Activated T-cell treated with anti-CD3 and anti-CD28 coated beads, Interleukin-2, amount 50 U/mL, for 72 hours (primary cell): ENCODE measurements around the gene RPS6KA5. TPM values are rescaled to one million over a fixed set of nuclear protein-coding genes. Genes with fewer than 3 reads are reported as not detected.
A peak's percentile ranks its signal among the peaks of the same experiment; 100 is the strongest.

Source experiments
- ATAC-seq, 2 donors: fragments of 150-1000 bp; cut with Tn5 transposase; replicated peaks in 1 of 2; 2 replicates each; pipeline ENCODE4 v1.10.0; 2021; ENCODE audit warnings: moderate library complexity in 2 of 2, mild to moderate bottlenecking in 1 of 2
- DNase-seq, 2 donors: peaks; one replicate each; pipeline ENCODE4 v3.0.0; 2021 to 2022; ENCODE audit warnings: mixed read lengths in 1 of 2
- H3K27ac Mint-ChIP-seq: one replicate; pipeline ENCODE4 v1.8.0; 2022; ENCODE audit warnings: mild to moderate bottlenecking, moderate library complexity, mixed read lengths
- H3K27me3 Mint-ChIP-seq: one replicate; pipeline ENCODE4 v1.8.0; 2022; ENCODE audit warnings: low read depth, mixed read lengths
- H3K36me3 Mint-ChIP-seq, 2 donors: one replicate each; pipeline ENCODE4 v1.8.0; 2022; ENCODE audit warnings: mixed read lengths in 2 of 2, mild to moderate bottlenecking in 1 of 2; ENCODE audit not compliant: insufficient read depth in 2 of 2
- H3K4me1 Mint-ChIP-seq: one replicate; pipeline ENCODE4 v1.8.0; 2022; ENCODE audit warnings: low read depth, mixed read lengths
- H3K4me3 Mint-ChIP-seq, 2 donors: one replicate each; pipeline ENCODE4 v1.8.0; 2022; ENCODE audit warnings: mild to moderate bottlenecking in 2 of 2, mixed read lengths in 2 of 2, moderate library complexity in 2 of 2
- H3K9me3 Mint-ChIP-seq, 2 donors: one replicate each; pipeline ENCODE4 v1.8.0; 2022; ENCODE audit warnings: mixed read lengths in 2 of 2
- total RNA-seq, 2 donors: library from RNA; stranded (reverse); gene quantifications; one replicate each; pipeline ENCODE4 v1.2.3, GENCODE V29; 2022

RPS6KA5 gene
- total RNA-seq, 2 donors from 2014 or later: 18.5 to 30.3 TPM

DNA sequence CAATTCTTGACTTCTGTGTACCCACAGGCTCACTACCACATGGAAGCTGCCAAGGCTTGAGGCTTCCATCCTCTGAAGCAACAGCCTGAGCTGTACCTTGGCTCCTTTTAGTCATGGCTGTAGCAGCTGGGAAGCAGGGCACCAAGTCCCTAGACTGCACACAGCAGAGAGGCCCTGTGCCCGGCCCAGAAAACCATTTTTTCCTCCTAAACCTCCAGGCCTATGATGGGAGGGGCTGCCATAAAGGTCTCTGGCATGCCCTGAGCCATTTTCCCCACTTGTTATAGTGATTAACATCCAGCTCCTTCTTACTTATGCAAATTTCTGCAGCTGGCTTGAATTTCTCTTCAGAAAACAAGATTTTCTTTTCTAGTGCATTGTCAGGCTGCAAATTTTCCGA, 121.8 kb downstream of the RPS6KA5 start:
- ATAC-seq (no peak), DNase-seq (no peak)
- Mint-ChIP-seq H3K36me3 (peaks cover 34 to 52% of the 10 kb centered on the region in 2 donors), H3K27me3 (no peaks in the 10 kb centered on the region), H3K9me3 (peaks cover 17 to 21% of the 10 kb centered on the region in 2 donors), H3K27ac (no peak overlapping the region), H3K4me1 (no peaks in the 10 kb centered on the region), H3K4me3 (no peak overlapping the region)

GRCh38 chr14:90936757-90937440, 123.5 kb downstream of the RPS6KA5 start:
- Mint-ChIP-seq H3K27ac (no peak overlapping the region), H3K36me3 (peaks cover 31 to 47% of the 10 kb centered on the region in 2 donors), H3K4me3 (no peak overlapping the region), H3K4me1 (no peaks in the 10 kb centered on the region), H3K27me3 (no peaks in the 10 kb centered on the region), H3K9me3 (peaks cover 17 to 21% of the 10 kb centered on the region in 2 donors)
- ATAC-seq: no peak
- DNase-seq: no peak

- H3K27me3 Mint-ChIP-seq: no peaks in the 10 kb centered on the region
- no peaks in the 10 kb centered on the region for H3K4me1 Mint-ChIP-seq
- DNase-seq (no peak), ATAC-seq (no peak)
- H3K4me3 Mint-ChIP-seq: no peak overlapping the region
- H3K36me3 Mint-ChIP-seq: peaks cover 2 to 6% of the 10 kb centered on the region in 2 donors
- H3K9me3 Mint-ChIP-seq: no peaks in the 10 kb centered on the region
- no peak overlapping the region for H3K27ac Mint-ChIP-seq
Measured at GRCh38 chr14:90924621-90925340, 135.7 kb downstream of the RPS6KA5 start.

DNA sequence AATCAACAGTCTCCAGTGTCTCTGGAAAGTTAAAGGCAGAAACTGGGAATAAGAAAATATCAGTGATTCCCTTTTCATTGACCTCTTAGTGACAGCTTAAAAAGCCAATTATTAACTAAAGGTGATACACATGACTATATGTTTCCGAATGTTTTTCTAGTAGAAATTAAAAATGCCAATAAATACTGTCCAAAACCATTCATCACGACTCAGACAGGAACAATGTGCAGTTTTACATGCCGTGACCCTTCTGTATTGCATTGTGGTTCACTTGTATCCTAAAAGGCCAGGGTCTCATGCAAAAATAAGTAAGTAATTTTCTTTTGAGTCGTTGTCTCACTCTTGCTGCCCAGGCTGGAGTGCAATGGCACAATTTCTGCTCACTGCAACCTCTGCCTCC, 138.3 kb downstream of the RPS6KA5 start:
- no peak overlapping the region for H3K27ac Mint-ChIP-seq
- H3K36me3 Mint-ChIP-seq: peaks cover 5 to 15% of the 10 kb centered on the region in 2 donors
- no peaks in the 10 kb centered on the region for H3K4me1 Mint-ChIP-seq
- no peaks in the 10 kb centered on the region for H3K9me3 Mint-ChIP-seq
- H3K4me3 Mint-ChIP-seq: no peak overlapping the region
- no peaks in the 10 kb centered on the region for H3K27me3 Mint-ChIP-seq
- no peak for ATAC-seq
- no peak for DNase-seq

GRCh38 chr14:90911121-90911520, 149.3 kb downstream of the RPS6KA5 start:
- no peak for ATAC-seq
- H3K4me3 Mint-ChIP-seq: no peak overlapping the region
- H3K27me3 Mint-ChIP-seq: no peaks in the 10 kb centered on the region
- DNase-seq: no peak
- no peaks in the 10 kb centered on the region for H3K9me3 Mint-ChIP-seq
- peak overlapping the region; percentile 86 for H3K27ac Mint-ChIP-seq
- H3K4me1 Mint-ChIP-seq: peaks cover 13% of the 10 kb centered on the region
- H3K36me3 Mint-ChIP-seq: no peaks in the 10 kb centered on the region

DNA sequence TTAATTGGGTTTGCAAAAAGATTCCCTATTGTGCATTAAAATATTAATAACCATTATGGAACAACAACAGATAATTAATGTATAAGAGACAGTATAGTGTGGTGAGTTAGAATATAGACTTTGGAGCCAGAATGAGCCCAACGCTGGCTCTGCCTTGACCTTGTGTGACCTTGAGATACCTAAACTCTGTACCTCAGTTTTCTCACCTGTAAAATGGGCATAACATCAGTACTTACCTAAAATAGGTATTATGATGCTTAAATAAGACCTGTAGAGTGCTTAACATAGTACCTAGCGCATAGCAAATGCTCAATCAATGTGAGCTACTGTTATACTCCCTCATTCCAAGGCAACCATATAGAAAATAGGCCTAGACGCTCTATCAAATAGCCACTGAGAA, 153.3 kb downstream of the RPS6KA5 start:
- H3K4me1 Mint-ChIP-seq: peaks cover 28% of the 10 kb centered on the region
- H3K4me3 Mint-ChIP-seq: no peak overlapping the region
- DNase-seq (no peak), ATAC-seq (no peak)
- no peaks in the 10 kb centered on the region for H3K9me3 Mint-ChIP-seq
- H3K27ac Mint-ChIP-seq: no peak overlapping the region
- peaks cover 0 to 1% of the 10 kb centered on the region in 2 donors for H3K36me3 Mint-ChIP-seq
- H3K27me3 Mint-ChIP-seq: no peaks in the 10 kb centered on the region

DNA sequence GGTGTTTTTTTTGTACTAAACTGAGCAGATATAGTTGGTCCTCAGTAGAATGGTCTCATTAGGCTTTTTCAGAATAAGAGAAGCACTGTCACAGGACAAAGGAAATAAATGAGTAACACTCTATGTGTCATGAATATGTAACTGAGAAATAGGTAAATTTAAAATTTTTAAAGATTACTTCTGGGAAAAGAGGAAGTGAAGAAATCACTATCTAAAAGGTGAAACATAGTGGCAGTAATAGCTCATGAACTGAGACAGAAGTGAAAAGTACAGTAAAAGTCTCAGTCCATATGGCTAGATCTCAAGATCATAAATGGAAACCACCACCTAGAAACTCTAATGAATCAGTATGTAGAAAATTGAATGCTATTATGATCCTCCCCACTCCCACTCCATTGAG, 154.9 kb downstream of the RPS6KA5 start:
- H3K9me3 Mint-ChIP-seq: no peaks in the 10 kb centered on the region
- peak; percentile 80 to 90 for ATAC-seq

DNA sequence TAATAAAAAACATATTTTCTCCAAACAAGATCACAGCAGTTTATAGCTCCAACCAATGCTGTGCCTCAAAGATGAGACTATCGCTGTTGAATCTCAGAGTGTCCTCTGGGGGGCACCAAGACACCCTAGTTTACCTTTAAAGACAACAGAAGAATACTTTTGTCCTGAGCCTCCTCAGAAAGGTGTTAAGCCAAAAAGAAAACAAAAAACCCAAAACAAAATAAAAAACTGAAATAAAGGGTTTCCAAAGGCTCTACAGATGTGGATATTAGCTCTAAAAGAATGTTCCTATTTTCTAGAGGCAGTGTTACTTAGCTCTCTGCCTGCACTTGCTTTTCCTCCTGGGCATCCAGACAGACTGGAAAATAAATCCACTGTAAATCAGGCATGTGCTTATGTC, 157.3 kb downstream of the RPS6KA5 start:
- H3K4me3 Mint-ChIP-seq: no peak overlapping the region
- ATAC-seq (peak; percentile 66 to 78), DNase-seq (peak; percentile 57 to 63)
- peaks cover 28% of the 10 kb centered on the region for H3K4me1 Mint-ChIP-seq
- no peaks in the 10 kb centered on the region for H3K9me3 Mint-ChIP-seq
- H3K27ac Mint-ChIP-seq: peak overlapping the region; percentile 66
- H3K27me3 Mint-ChIP-seq: no peaks in the 10 kb centered on the region
- peaks cover 4 to 5% of the 10 kb centered on the region in 2 donors for H3K36me3 Mint-ChIP-seq

More for the DNA sequence above, 154.9 kb downstream of the RPS6KA5 start:
- Mint-ChIP-seq H3K36me3 (peaks cover 0 to 1% of the 10 kb centered on the region in 2 donors), H3K4me1 (peaks cover 28% of the 10 kb centered on the region), H3K4me3 (peak overlapping the region; percentile 4 to 65), H3K27me3 (no peaks in the 10 kb centered on the region), H3K27ac (peak overlapping the region; percentile 83)
- no peak for DNase-seq

GRCh38 chr14:90900476-90901083, 159.9 kb downstream of the RPS6KA5 start:
- no peak overlapping the region for H3K4me3 Mint-ChIP-seq
- H3K27ac Mint-ChIP-seq: no peak overlapping the region
- DNase-seq (no peak), ATAC-seq (no peak)
- peaks cover 6 to 8% of the 10 kb centered on the region in 2 donors for H3K36me3 Mint-ChIP-seq
- no peaks in the 10 kb centered on the region for H3K9me3 Mint-ChIP-seq
- H3K4me1 Mint-ChIP-seq: peaks cover 16% of the 10 kb centered on the region
- no peaks in the 10 kb centered on the region for H3K27me3 Mint-ChIP-seq

GRCh38 chr14:90897022-90897421, 163.4 kb downstream of the RPS6KA5 start:
- ATAC-seq (no peak), DNase-seq (no peak)
- Mint-ChIP-seq H3K36me3 (peaks cover 6 to 12% of the 10 kb centered on the region in 2 donors), H3K4me3 (no peak overlapping the region), H3K27me3 (no peaks in the 10 kb centered on the region), H3K9me3 (no peaks in the 10 kb centered on the region), H3K27ac (no peak overlapping the region), H3K4me1 (peaks cover 5% of the 10 kb centered on the region)

DNA sequence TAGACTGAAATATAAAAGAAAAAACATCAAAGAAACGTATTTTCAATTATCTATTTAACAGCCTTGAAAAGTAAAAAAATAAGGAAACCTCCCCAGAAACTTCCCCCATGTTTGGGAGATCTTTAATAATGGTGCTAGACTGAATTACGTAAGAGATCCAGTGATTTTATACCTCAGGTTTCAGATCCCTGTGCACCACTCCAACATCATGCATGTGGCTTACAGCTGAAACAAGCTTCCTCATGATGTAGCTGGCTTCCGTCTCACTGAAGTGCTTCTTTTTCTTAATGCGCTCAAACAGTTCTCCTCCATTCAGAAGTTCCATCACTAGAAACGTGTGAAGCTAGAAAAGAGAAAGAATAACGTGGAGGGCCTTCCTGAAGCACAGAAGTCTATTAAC, 166.2 kb downstream of the RPS6KA5 start:
- Mint-ChIP-seq H3K27me3 (no peaks in the 10 kb centered on the region), H3K4me1 (peaks cover 5% of the 10 kb centered on the region), H3K27ac (no peak overlapping the region), H3K4me3 (no peak overlapping the region), H3K9me3 (no peaks in the 10 kb centered on the region), H3K36me3 (peaks cover 6 to 12% of the 10 kb centered on the region in 2 donors)
- ATAC-seq (no peak), DNase-seq (no peak)

DNA sequence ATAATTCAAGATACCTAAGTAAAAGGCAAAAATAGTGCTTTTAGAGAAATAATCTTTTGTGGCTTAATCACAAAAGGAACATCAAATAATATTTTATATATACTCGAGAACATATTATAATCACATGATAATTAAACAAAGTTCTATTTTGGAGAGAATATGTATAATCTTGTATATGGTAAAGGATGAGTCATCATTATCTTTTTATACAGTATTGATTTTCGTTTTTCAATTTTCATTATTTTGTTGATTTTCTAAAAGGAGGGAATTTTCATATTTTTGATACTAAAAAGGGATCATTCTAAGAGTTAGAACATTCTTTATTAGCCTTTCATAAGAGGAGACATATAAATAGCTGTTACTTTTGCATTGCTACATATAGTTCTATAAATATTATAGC, 166.9 kb downstream of the RPS6KA5 start:
- peaks cover 3 to 9% of the 10 kb centered on the region in 2 donors for H3K36me3 Mint-ChIP-seq
- no peaks in the 10 kb centered on the region for H3K9me3 Mint-ChIP-seq
- H3K27ac Mint-ChIP-seq: no peak overlapping the region
- no peaks in the 10 kb centered on the region for H3K27me3 Mint-ChIP-seq
- ATAC-seq: no peak
- no peak overlapping the region for H3K4me3 Mint-ChIP-seq
- H3K4me1 Mint-ChIP-seq: peaks cover 5% of the 10 kb centered on the region
- no peak for DNase-seq

- no peak for ATAC-seq
- Mint-ChIP-seq H3K4me3 (no peak overlapping the region), H3K9me3 (no peaks in the 10 kb centered on the region), H3K4me1 (peaks cover 5% of the 10 kb centered on the region), H3K27me3 (no peaks in the 10 kb centered on the region), H3K36me3 (peaks cover 2 to 8% of the 10 kb centered on the region in 2 donors), H3K27ac (peak overlapping the region; percentile 33)
- DNase-seq: no peak
Measured at GRCh38 chr14:90892970-90893369, 167.5 kb downstream of the RPS6KA5 start.
